CD8-positive, alpha-beta memory T cell (primary cell): Measurements from ENCODE around the gene GOLGA8H. TPM values are rescaled to one million over a fixed set of nuclear protein-coding genes. Genes with fewer than 3 reads are reported as not detected.
"Not testable (repeated sequence)": the region's sequence is repeated elsewhere in the genome, so short reads cannot be mapped to it uniquely, and the experiment has no call there.

Source experiments
- CTCF ChIA-PET: fragments of 350-600 bp; sonication (Branson Sonifier 250); formaldehyde crosslinking; loops from one replicate; lab custom pipeline; 2021; ENCODE audit warnings: antibody characterized with exemption; lab: Charles Lee
- POLR2A ChIA-PET: fragments of 350-600 bp; sonication (Branson Sonifier 250); formaldehyde crosslinking; loops from one replicate; lab custom pipeline; 2021; ENCODE audit warnings: antibody characterized with exemption; lab: Charles Lee
- DNase-seq, 5 donors: peaks; one replicate each; pipeline versions ENCODE4 v3.0.0 to v3.0.0-alpha.2; 2020 to 2022; ENCODE audit warnings: mixed read lengths in 1 of 5
- H3K27ac ChIP-seq: one replicate; pipeline ENCODE4 v1.7.0; 2013; ENCODE audit warnings: low read depth, mild to moderate bottlenecking, low read length, moderate library complexity
- H3K27me3 ChIP-seq: 2 replicates; pipeline ENCODE4 v1.7.0; 2013; ENCODE audit warnings: low read length, mild to moderate bottlenecking; ENCODE audit not compliant: insufficient read depth, poor library complexity, severe bottlenecking
- H3K36me3 ChIP-seq: 2 replicates; pipeline ENCODE4 v1.7.0; 2013; ENCODE audit warnings: mild to moderate bottlenecking, low read length, moderate library complexity; ENCODE audit not compliant: insufficient read depth
- H3K4me1 ChIP-seq: 2 replicates; pipeline ENCODE4 v1.7.0; 2013; ENCODE audit warnings: mild to moderate bottlenecking, low read length, moderate library complexity; ENCODE audit not compliant: insufficient read depth
- H3K4me3 ChIP-seq: 2 replicates; pipeline ENCODE4 v1.7.0; 2013; ENCODE audit warnings: mild to moderate bottlenecking, low read length
- H3K9me3 ChIP-seq: 2 replicates; pipeline ENCODE4 v1.7.0; 2013; ENCODE audit warnings: mild to moderate bottlenecking, low read length
- H3K27ac Mint-ChIP-seq, 8 donors: one replicate each; pipeline ENCODE4 v1.8.0; 2020 to 2021; ENCODE audit warnings: mixed read lengths in 8 of 8, mild to moderate bottlenecking in 6 of 8, inconsistent platforms in 3 of 8, moderate library complexity in 3 of 8
- H3K27me3 Mint-ChIP-seq, 2 donors: one replicate each; pipeline ENCODE4 v1.8.0; 2020 to 2021; ENCODE audit warnings: mixed read lengths in 2 of 2, mild to moderate bottlenecking in 1 of 2, moderate library complexity in 1 of 2
- H3K36me3 Mint-ChIP-seq, 3 donors: one replicate each; pipeline ENCODE4 v1.8.0; 2020 to 2021; ENCODE audit warnings: mixed read lengths in 3 of 3, inconsistent platforms in 1 of 3, mild to moderate bottlenecking in 1 of 3
- H3K4me1 Mint-ChIP-seq, 3 donors: one replicate each; pipeline ENCODE4 v1.8.0; 2020 to 2021; ENCODE audit warnings: mixed read lengths in 3 of 3, inconsistent platforms in 1 of 3, mild to moderate bottlenecking in 1 of 3
- H3K4me3 Mint-ChIP-seq, 7 donors: one replicate each; pipeline ENCODE4 v1.8.0; 2020 to 2021; ENCODE audit warnings: mixed read lengths in 7 of 7, mild to moderate bottlenecking in 6 of 7, moderate library complexity in 4 of 7, inconsistent platforms in 2 of 7
- H3K9me3 Mint-ChIP-seq, 5 donors: one replicate each; pipeline ENCODE4 v1.8.0; 2020 to 2022; ENCODE audit warnings: mixed read lengths in 5 of 5, mild to moderate bottlenecking in 3 of 5, moderate library complexity in 2 of 5, inconsistent platforms in 1 of 5
- polyA plus RNA-seq: library from polyadenylated mRNA; unstranded; fragments of 300-500 nt; fragmentation: Illumina TruSeq; gene quantifications from one replicate; pipeline ENCODE4 v1.2.3, GENCODE V29; 2021
- total RNA-seq, 2 experiments: library from RNA; stranded (reverse); gene quantifications; one replicate each; pipeline ENCODE4 v1.2.3, GENCODE V29; 2021

Gene GOLGA8H
- total RNA-seq (not detected), polyA plus RNA-seq (not detected)

DNA sequence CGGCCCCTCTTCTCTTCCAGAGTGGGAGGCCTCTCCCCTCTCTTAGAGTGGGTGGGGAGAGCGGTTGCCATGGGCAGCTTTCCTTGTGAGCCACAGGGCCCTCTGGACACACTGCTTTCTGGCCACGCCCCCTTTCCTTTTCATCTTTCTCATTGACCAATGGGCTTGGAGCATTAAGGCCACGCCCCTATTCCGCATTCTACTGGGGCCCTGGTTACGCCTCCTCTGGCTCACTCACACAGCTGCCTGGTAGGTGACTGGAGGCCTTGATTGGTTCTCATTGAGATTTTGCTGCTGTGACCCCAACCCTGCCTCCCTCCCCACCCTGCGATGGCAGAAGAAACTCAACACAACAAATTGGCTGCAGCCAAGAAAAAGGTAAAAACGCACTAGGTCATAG lies at the start of gene GOLGA8H:
Gene GOLGA8H, plus strand, starts transcription at position 233 of the 400 bp plus-strand sequence. Its CDS starts 98 bp downstream, at position 331.
- H3K4me3 ChIP-seq, H3K27me3 Mint-ChIP-seq, H3K36me3 ChIP-seq, H3K27ac Mint-ChIP-seq, H3K36me3 Mint-ChIP-seq, H3K4me1 ChIP-seq, H3K27ac ChIP-seq, H3K27me3 ChIP-seq, H3K9me3 Mint-ChIP-seq, H3K4me3 Mint-ChIP-seq, DNase-seq, POLR2A ChIA-PET, H3K9me3 ChIP-seq, H3K4me1 Mint-ChIP-seq, CTCF ChIA-PET: not testable (repeated sequence)

DNA sequence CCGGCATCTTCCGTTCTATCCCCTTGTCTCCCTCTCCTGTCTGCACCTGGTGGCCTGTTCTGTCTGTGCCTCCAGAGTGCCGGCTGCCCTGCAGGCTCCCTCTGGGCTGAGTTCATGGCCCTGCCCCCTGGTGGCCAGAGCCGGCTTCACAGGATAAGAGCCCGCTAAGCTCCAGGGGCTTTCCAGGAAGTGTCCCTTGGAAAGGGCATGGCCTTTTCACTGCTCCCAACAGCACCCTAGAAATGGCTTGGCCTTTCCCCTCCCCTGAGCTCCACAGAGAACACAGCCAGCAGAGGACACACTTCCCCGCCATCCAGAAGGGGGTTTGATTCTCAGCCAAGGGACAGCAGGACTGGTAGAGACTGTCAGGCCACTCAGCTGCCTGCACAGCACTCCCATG lies 36.9 kb upstream of the GOLGA8H start:
- H3K27ac Mint-ChIP-seq, H3K9me3 ChIP-seq, H3K27ac ChIP-seq, H3K4me3 ChIP-seq, POLR2A ChIA-PET, H3K27me3 Mint-ChIP-seq, CTCF ChIA-PET, H3K27me3 ChIP-seq, H3K36me3 Mint-ChIP-seq, H3K36me3 ChIP-seq, H3K9me3 Mint-ChIP-seq, H3K4me3 Mint-ChIP-seq, H3K4me1 Mint-ChIP-seq, H3K4me1 ChIP-seq: not testable (repeated sequence)
- DNase-seq: peak in 1 of 5 donors; percentile 0

- H3K4me1 ChIP-seq, H3K4me1 Mint-ChIP-seq, H3K27ac ChIP-seq, H3K36me3 ChIP-seq, H3K27me3 Mint-ChIP-seq, DNase-seq, CTCF ChIA-PET, H3K27ac Mint-ChIP-seq, H3K4me3 ChIP-seq, H3K4me3 Mint-ChIP-seq, H3K9me3 Mint-ChIP-seq, POLR2A ChIA-PET, H3K27me3 ChIP-seq, H3K36me3 Mint-ChIP-seq, H3K9me3 ChIP-seq: not testable (repeated sequence)
Observed at GRCh38 chr15:30573012-30573491, 30.8 kb upstream of the GOLGA8H start.

GRCh38 chr15:30579394-30579970 lies 24.3 kb upstream of the GOLGA8H start:
- POLR2A ChIA-PET, H3K27me3 Mint-ChIP-seq, H3K27me3 ChIP-seq, H3K4me3 ChIP-seq, H3K27ac Mint-ChIP-seq, H3K4me1 ChIP-seq, H3K4me3 Mint-ChIP-seq, H3K27ac ChIP-seq, H3K4me1 Mint-ChIP-seq, H3K9me3 ChIP-seq, CTCF ChIA-PET, H3K9me3 Mint-ChIP-seq, H3K36me3 Mint-ChIP-seq, H3K36me3 ChIP-seq, DNase-seq: not testable (repeated sequence)

DNA sequence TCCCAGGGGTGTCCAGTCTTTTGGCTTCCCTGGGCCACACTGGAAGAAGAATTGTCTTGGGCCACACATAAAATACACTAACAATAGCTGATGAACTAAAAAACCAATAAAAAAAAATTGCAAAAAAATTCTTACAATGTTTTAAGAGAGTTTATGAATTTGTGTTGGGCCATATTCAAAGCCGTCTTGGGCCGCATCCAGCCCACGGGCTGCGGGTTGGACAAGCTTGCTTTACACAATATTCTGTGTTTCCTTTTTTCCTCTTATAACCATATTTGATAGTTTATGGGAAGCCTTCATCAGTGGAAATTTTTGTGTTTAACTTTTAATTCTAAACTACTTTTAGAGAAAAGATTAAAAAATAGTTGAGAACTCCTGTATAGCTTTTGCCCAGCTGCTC lies 23.1 kb upstream of the GOLGA8H start:
- H3K4me1 Mint-ChIP-seq, H3K4me1 ChIP-seq, H3K36me3 Mint-ChIP-seq, H3K36me3 ChIP-seq, H3K27ac ChIP-seq, DNase-seq, H3K27me3 ChIP-seq, CTCF ChIA-PET, H3K4me3 Mint-ChIP-seq, H3K9me3 ChIP-seq, H3K27ac Mint-ChIP-seq, H3K9me3 Mint-ChIP-seq, H3K4me3 ChIP-seq, H3K27me3 Mint-ChIP-seq, POLR2A ChIA-PET: not testable (repeated sequence)

DNA sequence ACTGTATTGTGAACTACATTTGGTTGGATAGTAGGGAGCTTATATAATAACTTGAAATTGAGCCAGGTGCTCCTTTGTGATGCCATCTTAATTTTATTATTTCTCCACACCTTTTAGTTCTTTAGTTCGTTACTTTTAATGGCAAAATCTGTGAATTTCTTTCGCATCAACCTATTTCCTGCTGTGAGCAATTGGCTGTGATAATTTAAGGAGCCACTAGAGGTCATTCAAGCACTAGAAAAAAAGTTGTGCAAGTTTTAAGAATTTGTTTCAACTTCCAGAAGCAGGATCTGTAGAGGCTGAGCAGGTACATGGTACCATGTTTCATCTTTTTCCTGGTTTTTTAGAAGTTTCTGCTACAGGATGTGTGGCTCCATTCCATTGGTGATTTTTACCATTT lies 4.9 kb upstream of the GOLGA8H start:
- H3K4me1 Mint-ChIP-seq, H3K27me3 Mint-ChIP-seq, POLR2A ChIA-PET, H3K36me3 ChIP-seq, H3K27ac Mint-ChIP-seq, CTCF ChIA-PET, H3K27me3 ChIP-seq, H3K4me3 Mint-ChIP-seq, H3K27ac ChIP-seq, H3K4me1 ChIP-seq, H3K9me3 Mint-ChIP-seq, H3K4me3 ChIP-seq, H3K9me3 ChIP-seq, H3K36me3 Mint-ChIP-seq: not testable (repeated sequence)
- DNase-seq: peak in 1 of 5 donors; percentile 17

DNA sequence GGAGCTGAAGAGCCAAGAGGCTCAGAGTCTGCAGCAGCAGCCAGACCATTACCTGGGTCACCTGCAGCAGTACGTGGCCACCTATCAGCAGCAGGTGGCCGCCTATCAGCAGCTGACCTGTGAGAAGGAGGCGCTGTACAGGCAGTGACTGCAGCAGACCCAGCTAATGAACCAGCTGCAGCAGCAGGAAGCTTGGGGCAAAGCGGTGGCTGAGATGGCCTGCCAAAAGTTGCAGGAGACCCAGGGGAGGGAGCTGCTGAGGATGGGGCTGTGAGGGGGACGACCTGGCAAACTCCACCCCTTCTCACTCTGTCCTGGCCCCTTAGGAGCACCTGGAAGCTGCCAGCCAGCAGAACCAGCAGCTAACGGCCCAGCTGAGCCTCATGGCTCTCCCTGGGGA lies 8.4 kb downstream of the GOLGA8H start:
- H3K27me3 ChIP-seq, CTCF ChIA-PET, H3K4me3 Mint-ChIP-seq, H3K27me3 Mint-ChIP-seq, POLR2A ChIA-PET, H3K27ac Mint-ChIP-seq, H3K4me1 Mint-ChIP-seq, DNase-seq, H3K27ac ChIP-seq, H3K4me3 ChIP-seq, H3K4me1 ChIP-seq, H3K36me3 ChIP-seq, H3K36me3 Mint-ChIP-seq, H3K9me3 ChIP-seq, H3K9me3 Mint-ChIP-seq: not testable (repeated sequence)

GRCh38 chr15:30621342-30621741 lies 17.5 kb downstream of the GOLGA8H start:
- H3K27ac ChIP-seq, H3K4me1 ChIP-seq, H3K4me3 Mint-ChIP-seq, H3K27me3 Mint-ChIP-seq, POLR2A ChIA-PET, H3K4me1 Mint-ChIP-seq, CTCF ChIA-PET, H3K9me3 ChIP-seq, H3K4me3 ChIP-seq, H3K36me3 ChIP-seq, H3K27ac Mint-ChIP-seq, H3K27me3 ChIP-seq, H3K9me3 Mint-ChIP-seq: not testable (repeated sequence)
- peak in 1 of 5 donors; percentile 5 for DNase-seq
- peaks cover 0 to 12% (median 0%) of the 10 kb centered on the region in 3 donors for H3K36me3 Mint-ChIP-seq
